H1 (cell line): ENCODE measurements around the gene TOMM5. TPM values are rescaled to one million over a fixed set of nuclear protein-coding genes. Genes with fewer than 3 reads are reported as not detected.

Source experiments
- CREB1 ChIP-seq: IDR thresholded peaks from 2 replicates; pipeline ENCODE4 v1.6.1; 2012; ENCODE audit warnings: inconsistent platforms
- JUND ChIP-seq: IDR thresholded peaks from 2 replicates; pipeline ENCODE4 v1.6.1; 2011; ENCODE audit warnings: mild to moderate bottlenecking, improper control_type of control experiment, low read length
- RNF2 ChIP-seq: fragments of 200-900, 300-1000 bp; sonication (generic); IDR thresholded peaks from 2 replicates; pipeline ENCODE4 v1.7.1; 2016; ENCODE audit warnings: borderline replicate concordance, low read depth, mild to moderate bottlenecking, antibody characterized with exemption, low read length; ENCODE audit not compliant: poor library complexity, severe bottlenecking; ENCODE audit errors: missing control alignments
- polyA plus RNA-seq, 7 experiments: library from polyadenylated mRNA; depleted of rRNA in 3 of 7; stranded (reverse) in 5 of 7; unstranded in 2 of 7; fragments of >200 nt in 5 of 7; fragments of 200-250 nt in 2 of 7; gene quantifications; 1 replicate in 5 of 7; 2 replicates in 1 of 7; 4 replicates in 1 of 7; pipeline versions ENCODE4 v1.2.1 to v1.2.3, GENCODE V29; 2011 to 2013; ENCODE audit warnings: missing spikeins in 2 of 7, mixed read lengths in 2 of 7
- total RNA-seq: library from RNA; stranded (reverse); fragmentation: NEBNext Ultra II Directional; extraction: Animal tissue kit (Norgen Biotek cat#: 25700); gene quantifications from 2 replicates; pipeline ENCODE4 v1.2.1, GENCODE V29; 2021

The TOMM5 gene
- total and polyA plus RNA-seq, 2 of the 8 experiments (the other 6 are each of a cell fraction or from before 2014, with no cell fraction given) = 171 to 174 TPM

DNA sequence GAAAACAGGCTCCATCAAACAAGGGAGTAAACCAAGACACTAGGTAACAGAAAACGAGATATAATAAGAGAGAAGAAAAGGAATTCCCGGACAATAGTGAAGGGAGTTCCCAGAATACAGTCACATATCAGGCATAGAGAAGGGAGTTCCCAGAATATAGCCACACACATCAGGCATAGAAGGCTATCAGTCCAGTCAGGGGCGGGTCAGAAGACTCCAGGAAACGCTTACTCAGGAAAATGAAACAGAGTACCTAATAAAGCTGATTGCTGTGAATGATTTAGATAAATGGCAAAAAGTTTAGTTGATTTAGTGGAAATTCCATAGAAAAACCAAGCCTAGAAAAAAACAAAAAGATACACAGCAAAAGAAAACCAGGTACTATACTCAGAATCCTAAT lies 4.9 kb downstream of the TOMM5 start (continued):
- no peak for TF ChIP-seq JUND
- no peak for TF ChIP-seq RNF2
- no peak for TF ChIP-seq CREB1
- TF ChIP-seq, all 59 proteins: peak for 0
